ENCODE results near the gene NMNAT1.
A peak's percentile ranks its signal among the peaks of the same experiment; 100 is the strongest.
"Not testable (repeated sequence)": the region's sequence is repeated elsewhere in the genome, so short reads cannot be mapped to it uniquely, and the experiment has no call there.

NMNAT1 gene

GRCh38 chr1:10021992-10022391, 78.7 kb downstream of the NMNAT1 start:
- DNase-seq = not testable (repeated sequence)

DNA sequence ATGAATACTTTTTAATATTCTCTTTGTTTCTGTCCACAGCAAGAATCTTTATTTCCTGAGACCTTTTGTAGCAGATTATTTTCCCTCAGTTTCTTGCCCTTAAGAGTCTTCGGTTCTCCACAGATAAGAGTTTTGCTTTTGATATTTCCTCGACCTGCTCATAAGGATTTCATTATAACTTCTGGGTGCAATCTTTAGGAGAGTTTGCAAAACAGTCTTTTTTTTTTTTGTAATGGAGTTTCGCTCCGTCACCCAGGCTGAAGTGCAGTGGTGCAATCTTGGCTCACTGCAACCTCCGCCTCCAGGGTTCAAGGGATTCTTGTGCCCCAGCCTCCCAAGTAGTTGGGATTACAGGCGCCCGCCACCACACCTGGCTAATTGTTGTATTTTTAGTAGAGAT, 79.4 kb downstream of the NMNAT1 start:
- no peak for DNase-seq

GRCh38 chr1:10025354-10025753, 82.1 kb downstream of the NMNAT1 start:
- DNase-seq = no peak

DNA sequence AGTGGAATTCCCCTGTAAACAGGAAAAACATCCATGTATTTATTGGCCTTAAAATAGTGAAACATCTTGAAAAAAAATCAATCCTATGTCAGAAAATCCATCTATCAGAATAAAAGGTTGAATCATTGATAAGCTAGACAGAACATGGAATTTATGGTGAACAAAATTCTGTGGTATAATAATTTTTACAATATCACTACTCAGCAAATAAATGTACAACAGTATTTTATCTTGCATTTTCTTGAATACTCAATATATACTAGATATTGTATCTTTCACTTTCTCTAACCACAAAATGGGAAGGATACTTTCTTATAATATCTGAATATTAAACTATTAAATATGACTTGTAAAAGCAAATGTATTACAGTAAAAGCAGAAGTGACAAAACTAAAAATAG, 83.8 kb downstream of the NMNAT1 start:
- no peak for DNase-seq

GRCh38 chr1:10028956-10029500, 85.8 kb downstream of the NMNAT1 start:
- not testable (repeated sequence) for DNase-seq

DNA sequence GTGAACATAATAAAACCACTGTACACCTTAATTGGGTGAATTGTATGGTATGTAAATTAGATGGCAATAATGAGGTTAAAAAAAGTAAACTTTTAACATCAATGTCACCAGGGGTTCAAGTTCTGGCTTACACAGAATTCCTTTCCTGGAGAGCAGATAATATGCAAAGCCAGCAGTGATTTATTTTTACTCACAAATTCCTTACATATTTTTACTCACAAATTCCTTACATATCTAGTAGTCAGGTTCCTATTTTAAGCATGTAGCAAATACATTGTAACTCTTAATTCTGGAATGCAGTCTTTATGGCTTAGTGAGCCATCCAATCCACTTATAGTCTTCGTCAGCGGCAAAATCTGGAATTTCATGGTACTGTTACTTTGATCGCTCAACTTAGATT, 88.2 kb downstream of the NMNAT1 start:
- no peak for DNase-seq

- DNase-seq = peak; percentile 98
These were observed 89.5 kb downstream of the NMNAT1 start, which contains the start of gene UBE4B for GRCh38 chr1:10032590-10033358. TSS of gene UBE4B (plus strand) at chr1:10032958. CDS start at chr1:10033671, 713 bp downstream.

DNA sequence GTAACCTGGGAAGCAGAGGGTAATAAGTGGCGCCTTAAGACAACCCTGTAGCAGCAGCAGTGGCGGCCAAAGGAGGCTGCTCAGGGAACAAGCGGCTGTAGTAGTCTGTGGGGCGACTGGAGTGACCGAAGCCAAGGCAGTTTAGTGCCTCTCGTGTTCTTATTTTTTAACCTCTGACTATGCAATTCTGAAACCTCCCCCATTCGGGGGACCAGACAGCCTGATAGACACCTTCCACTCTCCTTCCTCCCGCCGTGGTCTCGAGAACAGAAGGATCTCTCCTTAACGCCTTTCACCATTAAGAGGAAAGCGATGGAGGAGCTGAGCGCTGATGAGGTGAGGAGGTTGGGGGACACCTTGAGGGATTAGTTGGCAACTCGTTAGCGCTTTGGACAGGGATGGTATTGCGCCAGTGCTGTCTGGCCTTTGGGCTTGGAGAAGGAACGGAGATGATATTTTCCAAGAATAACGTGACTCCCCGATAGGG, 90.1 kb downstream of the NMNAT1 start:
- DNase-seq = no peak

Data from NCI-H1694 treated with DMSO at 0.1 percent for 48 hours (cell line).